Measurements from ENCODE around the gene GPR52. TPM values are rescaled to one million over a fixed set of nuclear protein-coding genes. Genes with fewer than 3 reads are reported as not detected.
A peak's percentile ranks its signal among the peaks of the same experiment; 100 is the strongest.

The GPR52 gene
- total RNA-seq, 1 donor, result 2.9 TPM

GRCh38 chr1:174480324-174480723, 32.6 kb downstream of the GPR52 start:
- DNase-seq (ENCODE audit: low read depth), result peak; percentile 8
- TF ChIP-seq CTCF (IDR thresholded peaks at IDR 0.05; ENCODE audit: insufficient read depth, low read length), result no peak
- H3K4me3 ChIP-seq (ENCODE audit: low read depth, low read length), result no peak overlapping the region

GRCh38 chr1:174491606-174492005, 43.8 kb downstream of the GPR52 start:
- no peak overlapping the region for H3K4me3 ChIP-seq (ENCODE audit: low read depth, low read length)
- DNase-seq (ENCODE audit: low read depth), result no peak
- no peak for TF ChIP-seq CTCF (IDR thresholded peaks at IDR 0.05; ENCODE audit: insufficient read depth, low read length)

- no peak for DNase-seq (ENCODE audit: low read depth)
- no peak overlapping the region for H3K4me3 ChIP-seq (ENCODE audit: low read depth, low read length)
- TF ChIP-seq CTCF (IDR thresholded peaks at IDR 0.05; ENCODE audit: insufficient read depth, low read length), result no peak
Observed at GRCh38 chr1:174497478-174497877, 49.7 kb downstream of the GPR52 start.
